NB4 (cell line): ENCODE results near the gene GPR26.

ENCODE experiments used
- CTCF ChIP-seq: IDR thresholded peaks from one replicate; pipeline ENCODE4 v1.5.1; 2012; ENCODE audit warnings: low read depth, low read length
- MAX ChIP-seq: IDR thresholded peaks from 2 replicates; pipeline ENCODE4 v1.6.1; 2011; ENCODE audit warnings: low read depth, low read length
- POLR2A ChIP-seq: IDR thresholded peaks from 2 replicates; pipeline ENCODE4 v1.6.1; 2011; ENCODE audit warnings: mild to moderate bottlenecking; ENCODE audit not compliant: insufficient read length; ENCODE audit errors: extremely low read depth

GRCh38 chr10:123741711-123742110 is 75.6 kb downstream of the GPR26 start:
- TF ChIP-seq CTCF (no peak), POLR2A (no peak), MAX (no peak)
